HG03342 (cell line): ENCODE results near the gene MAPK8IP2.
"Not testable (repeated sequence)": the region's sequence is repeated elsewhere in the genome, so short reads cannot be mapped to it uniquely, and the experiment has no call there.

Source experiments
- ATAC-seq: cut with Tn5 transposase; IDR thresholded peaks from one replicate; pipeline ENCODE4 v1.9.1; 2021; ENCODE audit warnings: mild to moderate bottlenecking, moderate library complexity; ENCODE audit not compliant: unreplicated experiment

MAPK8IP2 gene

GRCh38 chr22:50630376-50630775, 29.8 kb downstream of the MAPK8IP2 start:
- ATAC-seq: no peak

- ATAC-seq: no peak
Observed at GRCh38 chr22:50633086-50633485, 32.5 kb downstream of the MAPK8IP2 start.

- no peak for ATAC-seq
Observed at GRCh38 chr22:50633771-50634170, 33.2 kb downstream of the MAPK8IP2 start.

DNA sequence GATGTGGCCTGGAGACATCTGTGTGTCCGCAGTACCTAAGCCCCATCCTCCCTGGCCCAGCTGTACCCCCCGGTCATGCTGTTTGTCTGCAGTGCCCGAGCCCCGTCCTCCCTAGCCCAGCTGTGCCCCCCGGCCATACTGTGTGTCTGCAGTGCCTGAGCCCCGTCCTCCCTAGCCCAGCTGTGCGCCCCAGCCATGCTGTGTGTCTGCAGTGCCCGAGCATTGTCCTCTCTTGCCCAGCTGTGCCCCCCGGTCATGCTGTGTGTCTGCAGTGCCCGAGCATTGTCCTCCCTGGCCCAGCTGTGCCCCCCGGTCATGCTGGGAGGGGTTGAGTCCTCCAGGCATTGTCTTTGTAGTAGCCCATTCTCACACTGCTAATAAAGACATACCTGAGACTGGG, 35.0 kb downstream of the MAPK8IP2 start:
- ATAC-seq: no peak

DNA sequence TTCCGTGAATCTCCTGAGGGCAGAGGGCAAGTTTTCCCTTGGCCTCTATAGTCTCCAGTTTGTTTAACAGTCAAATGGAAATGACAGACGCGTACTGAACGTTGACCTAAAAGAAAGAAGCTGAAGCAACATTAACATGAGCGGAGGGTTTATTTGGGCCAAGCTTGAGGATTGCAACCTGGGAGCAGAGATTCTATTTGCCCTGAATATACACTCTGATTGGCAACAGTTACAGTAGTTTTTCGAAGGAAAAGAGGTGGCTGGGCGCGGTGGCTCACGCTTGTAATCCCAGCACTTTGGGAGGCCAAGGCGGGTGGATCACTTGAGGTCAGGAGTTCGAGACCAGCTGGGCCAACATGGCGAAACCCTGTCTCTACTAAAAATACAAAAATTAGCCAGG, 39.7 kb downstream of the MAPK8IP2 start:
- ATAC-seq: not testable (repeated sequence)

GRCh38 chr22:50640857-50641647, 40.5 kb downstream of the MAPK8IP2 start:
- ATAC-seq: no peak

GRCh38 chr22:50641696-50642607, 41.4 kb downstream of the MAPK8IP2 start:
- no peak for ATAC-seq

DNA sequence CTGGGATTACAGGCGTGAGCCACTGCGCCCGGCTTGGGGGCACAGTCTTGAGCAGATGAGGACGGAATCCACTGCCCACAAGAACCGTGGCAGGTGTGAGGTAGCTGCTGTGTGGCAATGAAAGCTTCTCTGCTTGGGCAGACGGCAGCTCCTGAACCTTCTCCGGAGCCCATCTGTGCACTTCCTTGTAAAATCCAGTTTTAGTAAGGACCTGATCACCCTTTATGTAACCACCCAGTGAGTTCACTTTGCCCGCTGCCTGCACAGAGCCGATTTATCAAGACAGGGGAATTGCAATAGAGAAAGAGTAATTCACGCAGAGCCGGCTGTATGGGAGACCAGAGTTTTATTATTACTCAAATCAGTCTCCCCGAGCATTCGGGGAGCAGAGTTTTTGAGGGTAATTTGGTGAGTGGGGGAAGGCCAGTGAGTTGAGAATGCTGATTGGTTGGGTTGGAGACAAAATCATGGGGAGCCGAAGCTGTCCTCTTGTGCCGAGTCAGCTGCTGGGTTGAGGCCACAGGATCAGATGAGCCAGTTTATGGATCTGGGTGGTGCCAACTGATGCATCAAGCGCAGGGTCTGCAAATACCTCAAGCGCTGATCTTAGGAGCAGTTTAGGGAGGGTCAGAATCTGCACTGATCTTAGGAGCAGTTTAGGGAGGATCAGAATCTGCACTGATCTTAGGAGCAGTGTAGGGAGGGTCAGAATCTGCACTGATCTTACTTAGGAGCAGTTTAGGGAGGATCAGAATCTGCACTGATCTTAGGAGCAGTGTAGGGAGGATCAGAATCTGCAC, 42.6 kb downstream of the MAPK8IP2 start:
- not testable (repeated sequence) for ATAC-seq

GRCh38 chr22:50643821-50644101, 43.2 kb downstream of the MAPK8IP2 start:
- not testable (repeated sequence) for ATAC-seq

DNA sequence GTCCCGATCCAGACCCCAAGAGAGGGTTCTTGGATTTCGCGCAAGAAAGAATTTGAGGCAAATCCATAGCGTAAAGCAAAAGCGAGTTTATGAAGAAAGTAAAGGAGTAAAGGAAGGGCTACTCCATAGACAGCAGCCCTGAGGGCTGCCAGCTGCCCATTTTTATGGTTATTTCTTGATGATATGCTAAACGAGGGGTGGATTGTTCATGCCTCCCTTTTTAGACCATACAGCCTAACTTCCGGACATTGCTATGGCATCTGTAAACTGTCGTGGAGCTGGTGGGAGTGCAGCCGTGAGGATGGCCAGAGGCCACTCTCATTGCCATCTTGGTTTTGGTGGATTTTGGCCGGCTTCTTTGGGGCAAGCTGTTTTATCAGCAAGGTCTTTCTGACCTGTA, 52.7 kb downstream of the MAPK8IP2 start:
- no peak for ATAC-seq

DNA sequence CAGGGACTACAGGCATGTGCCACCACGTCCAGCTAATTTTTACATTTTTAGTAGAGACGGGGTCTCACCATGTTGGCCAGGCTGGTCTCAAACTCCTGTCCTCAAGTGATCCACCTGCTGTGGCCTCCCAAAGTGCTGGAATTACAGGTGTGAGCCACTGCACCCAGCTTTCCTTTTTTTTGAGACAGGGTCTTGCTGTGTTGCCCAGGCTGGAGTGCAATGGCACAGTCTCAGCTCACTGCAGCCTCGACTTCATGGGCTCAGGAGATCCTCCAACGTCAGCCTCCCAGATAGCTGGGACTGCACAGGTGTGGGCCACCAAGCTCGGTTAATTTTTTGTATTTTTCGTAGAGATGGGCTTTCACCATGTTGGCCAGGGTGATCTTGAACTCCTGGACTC, 54.1 kb downstream of the MAPK8IP2 start:
- ATAC-seq: not testable (repeated sequence)

DNA sequence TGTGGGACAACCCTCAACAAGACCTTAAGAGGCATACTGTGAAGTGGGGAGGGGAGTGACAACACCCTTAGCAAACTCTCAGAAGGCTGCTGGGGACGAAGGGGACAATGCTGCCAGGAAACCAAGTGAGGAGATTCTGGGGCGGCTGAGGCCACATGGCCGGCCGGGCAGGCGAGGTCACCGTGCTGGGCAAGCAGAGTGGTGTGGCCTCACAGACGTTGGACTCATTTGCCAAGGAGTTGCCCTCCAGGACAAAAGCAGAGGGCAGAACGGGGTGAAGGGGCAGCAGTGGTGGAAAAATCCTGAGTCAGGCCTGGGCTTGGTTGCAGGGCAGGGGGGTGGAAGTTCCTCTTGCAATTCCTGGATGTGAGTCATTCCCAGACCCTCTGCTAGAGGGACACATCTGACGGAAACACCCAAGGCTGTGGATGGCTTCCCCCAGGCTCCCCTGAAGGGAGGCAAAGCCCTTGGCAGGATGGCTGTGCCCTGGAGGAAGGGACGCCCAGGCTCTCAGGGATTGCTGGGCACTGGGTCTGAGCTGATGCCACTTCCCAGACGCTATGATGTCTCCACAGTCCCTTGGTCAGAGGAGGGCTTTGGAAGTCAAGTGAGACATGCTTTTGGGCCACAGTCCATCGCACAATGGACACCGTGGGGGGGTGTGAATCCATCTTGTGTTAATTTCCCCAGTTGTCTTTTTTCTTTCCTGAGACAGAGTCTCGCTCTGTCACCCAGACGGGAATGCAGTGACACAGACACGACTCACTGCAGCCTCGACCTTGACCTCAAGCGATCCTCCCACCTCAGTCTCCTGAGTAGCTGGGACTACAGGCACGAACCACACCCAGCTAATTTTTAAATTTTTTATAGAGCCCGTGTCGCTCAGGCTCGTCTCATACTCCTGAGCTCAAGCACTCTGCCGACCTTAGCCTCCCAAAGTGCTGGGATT, 55.8 kb downstream of the MAPK8IP2 start:
- ATAC-seq: no peak

GRCh38 chr22:50657925-50658324, 57.3 kb downstream of the MAPK8IP2 start:
- ATAC-seq: no peak

- ATAC-seq: not testable (repeated sequence)
Observed at GRCh38 chr22:50659711-50660110, 59.1 kb downstream of the MAPK8IP2 start.

DNA sequence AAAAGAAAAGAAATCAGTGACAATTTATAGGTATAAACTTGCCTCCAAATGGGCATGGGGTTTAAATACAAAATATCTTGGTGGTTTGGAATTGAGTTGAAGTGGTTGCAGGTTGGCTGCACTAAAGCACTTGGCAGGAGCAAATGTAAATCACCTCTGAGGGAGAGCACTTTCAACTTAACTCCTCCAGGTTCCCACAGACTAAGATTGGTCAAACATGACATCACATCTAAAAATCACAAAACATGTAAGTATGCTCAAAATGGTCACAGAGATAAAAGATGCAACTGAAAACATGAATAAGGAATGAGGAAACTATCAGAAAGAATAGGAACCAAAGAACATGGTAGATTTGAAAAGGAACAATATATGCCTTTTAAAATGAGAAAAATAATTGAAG, 59.7 kb downstream of the MAPK8IP2 start:
- no peak for ATAC-seq
